NCI-H82 (cell line): ENCODE measurements around the gene TPX2.

Source experiments
- DNase-seq: peaks from one replicate; lab custom pipeline; 2025; lab: John Stamatoyannopoulos, UW

Gene TPX2

DNA sequence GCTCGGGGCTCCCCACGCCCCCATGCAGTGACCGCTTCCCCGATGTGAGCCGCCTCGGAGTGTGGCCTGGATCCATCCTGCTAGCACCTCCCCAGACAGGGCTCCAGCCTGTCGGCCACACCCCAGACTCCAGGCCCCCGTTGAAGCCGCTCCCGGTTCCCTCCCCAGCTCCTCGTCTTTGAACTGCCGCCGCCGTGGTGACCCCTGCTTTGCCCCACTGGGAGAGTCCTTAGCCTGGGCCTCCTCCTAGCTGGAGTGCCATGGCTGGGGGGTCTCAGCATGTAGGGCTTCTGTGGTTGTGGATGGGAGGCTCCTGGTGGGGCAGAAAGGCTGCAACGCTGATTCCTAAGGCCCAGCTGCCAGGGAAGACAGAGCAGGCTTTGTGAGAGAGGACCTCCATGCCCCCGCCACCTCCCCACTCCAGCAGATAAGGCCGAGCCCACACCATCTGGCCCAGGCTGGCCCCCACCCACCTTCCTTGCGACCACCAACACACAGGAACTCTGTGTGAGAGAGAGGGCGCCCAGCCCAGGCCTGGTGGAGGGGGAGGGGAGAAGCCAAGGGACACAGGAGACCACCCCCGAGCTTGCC lies 94.9 kb downstream of the TPX2 start:
- DNase-seq = peak; percentile 40

- no peak for DNase-seq
Observed at GRCh38 chr20:31835554-31835953, 96.5 kb downstream of the TPX2 start.

DNA sequence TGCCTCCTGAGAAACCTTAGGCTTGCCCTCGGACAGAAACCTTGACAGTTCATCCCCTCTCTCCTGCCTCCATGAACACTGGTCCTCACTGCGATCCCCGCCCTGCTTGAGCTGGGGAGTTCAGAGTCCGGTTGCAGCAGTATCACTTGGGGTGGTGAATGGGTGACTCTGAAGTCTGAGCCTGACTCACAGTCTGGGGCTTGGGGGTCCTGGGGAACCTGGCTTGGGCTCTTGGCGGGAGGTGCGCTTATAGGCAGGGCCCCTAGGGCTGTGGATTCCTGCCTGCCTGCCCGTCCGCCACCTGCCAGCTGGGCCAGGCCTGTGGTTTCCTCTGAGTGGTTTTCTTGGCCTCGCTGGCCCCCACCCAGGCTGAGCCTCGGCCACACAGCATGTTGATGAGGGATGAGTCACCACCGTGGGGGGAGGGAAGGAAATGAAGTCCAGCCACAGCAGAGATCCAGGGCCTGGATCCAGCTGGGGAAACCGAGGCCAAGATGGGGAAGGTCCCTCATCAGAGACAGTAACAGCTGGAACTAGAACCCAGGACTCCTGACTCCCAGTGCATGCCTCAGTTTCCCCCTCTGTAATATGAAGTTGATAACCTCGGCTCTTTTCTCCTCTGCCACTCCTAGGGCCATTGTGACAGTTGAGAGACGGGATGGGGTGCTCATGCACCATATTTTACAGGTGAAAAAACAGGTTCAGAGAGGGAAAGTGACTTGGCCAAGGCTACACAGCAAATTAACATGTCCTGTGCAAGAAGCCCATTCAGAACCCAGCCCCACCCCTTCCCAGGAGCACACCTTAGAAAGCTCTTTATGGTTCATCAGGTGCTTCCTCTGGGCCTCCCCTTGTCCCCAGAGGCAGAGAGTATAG lies 97.1 kb downstream of the TPX2 start:
- DNase-seq = no peak

DNA sequence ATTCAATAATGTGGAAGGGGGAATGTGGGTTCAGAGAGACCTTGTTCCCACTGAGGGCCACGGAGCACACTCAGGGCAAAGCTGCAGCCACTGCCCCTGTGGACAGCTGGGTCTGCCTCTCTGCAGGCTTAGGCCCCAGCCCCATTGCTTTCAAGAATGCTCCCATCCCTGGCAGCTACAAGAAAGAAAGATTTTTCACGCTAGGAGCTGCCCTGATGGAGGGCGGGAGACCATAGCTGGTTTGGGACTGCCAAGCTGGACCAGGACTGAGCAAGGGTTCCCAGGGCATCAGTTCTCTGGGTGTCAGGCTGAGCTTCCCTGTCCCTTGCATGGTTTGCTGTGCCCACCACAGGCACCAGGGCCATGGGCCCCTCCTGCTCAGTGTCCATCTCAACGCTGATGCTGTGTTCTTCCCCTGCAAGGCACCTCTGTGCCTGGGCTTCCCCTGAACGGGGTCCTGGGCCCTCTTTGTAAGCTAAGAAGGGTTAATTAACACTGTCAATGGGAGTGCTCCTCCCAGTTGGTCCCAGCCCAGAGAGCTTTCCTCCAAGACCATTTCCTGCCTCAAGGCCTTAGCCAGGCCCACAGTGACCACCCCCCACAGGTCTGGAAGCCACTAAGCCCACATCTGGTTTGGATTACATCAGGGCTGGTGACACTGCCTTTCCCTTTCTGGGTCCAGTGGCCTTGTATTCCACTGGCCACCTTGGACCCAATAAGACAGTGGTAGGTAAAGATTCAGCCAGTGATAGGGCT lies 97.9 kb downstream of the TPX2 start:
- no peak for DNase-seq

DNA sequence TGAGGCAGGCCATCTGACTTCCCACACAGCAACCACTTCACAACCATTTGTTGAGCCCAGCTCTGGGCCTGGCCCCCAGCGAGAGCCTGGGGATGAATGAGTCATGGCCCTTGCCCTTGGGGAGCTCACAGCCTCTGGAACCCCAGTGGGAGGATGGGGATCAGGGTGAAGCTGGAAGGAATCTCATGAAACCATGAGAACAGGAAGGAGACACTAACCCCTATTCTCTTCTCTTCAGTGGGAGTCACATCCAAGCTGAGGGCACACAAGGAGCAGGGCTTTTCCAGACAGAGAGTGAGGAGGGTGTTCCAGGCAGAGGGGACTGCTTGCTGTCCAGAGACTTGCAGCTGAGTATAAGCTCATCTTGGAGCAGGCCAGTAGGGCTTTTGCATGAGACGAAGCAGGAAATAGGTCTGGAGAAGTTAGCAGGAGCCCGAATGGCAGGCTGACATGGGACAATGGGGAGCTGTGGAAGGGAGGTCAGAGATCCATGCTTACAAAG lies 98.9 kb downstream of the TPX2 start:
- DNase-seq = no peak

DNA sequence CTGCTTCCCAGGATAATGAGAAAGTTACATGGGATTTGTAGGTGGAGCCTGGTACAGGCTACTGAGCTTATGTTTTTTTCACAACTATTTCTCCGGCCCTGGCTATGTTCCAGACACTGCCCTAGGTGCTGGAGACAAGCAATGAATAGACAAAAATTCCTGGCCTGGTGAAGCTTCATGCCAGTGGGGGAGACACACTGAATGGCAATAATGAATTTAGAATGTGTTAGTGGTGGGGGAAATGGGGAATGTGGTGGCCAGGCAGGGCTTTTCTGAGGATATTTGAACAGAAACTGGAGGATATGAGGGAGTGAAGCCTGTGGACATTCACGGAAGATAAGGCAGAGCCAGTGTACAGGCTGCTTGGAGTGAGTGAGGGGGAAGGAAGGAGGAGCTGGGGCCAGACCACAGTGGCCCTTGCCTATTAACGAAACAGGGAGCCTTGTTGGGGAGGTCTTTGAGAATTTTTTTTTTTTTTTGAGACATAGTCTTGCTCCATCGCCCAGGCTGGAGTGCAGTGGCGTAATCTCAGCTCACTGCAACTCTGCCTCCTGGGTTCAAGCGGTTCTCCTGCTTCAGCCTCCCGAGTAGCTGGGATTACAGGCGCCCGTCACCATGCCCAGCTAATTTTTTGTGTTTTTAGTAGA lies 99.7 kb downstream of the TPX2 start:
- DNase-seq = no peak

DNA sequence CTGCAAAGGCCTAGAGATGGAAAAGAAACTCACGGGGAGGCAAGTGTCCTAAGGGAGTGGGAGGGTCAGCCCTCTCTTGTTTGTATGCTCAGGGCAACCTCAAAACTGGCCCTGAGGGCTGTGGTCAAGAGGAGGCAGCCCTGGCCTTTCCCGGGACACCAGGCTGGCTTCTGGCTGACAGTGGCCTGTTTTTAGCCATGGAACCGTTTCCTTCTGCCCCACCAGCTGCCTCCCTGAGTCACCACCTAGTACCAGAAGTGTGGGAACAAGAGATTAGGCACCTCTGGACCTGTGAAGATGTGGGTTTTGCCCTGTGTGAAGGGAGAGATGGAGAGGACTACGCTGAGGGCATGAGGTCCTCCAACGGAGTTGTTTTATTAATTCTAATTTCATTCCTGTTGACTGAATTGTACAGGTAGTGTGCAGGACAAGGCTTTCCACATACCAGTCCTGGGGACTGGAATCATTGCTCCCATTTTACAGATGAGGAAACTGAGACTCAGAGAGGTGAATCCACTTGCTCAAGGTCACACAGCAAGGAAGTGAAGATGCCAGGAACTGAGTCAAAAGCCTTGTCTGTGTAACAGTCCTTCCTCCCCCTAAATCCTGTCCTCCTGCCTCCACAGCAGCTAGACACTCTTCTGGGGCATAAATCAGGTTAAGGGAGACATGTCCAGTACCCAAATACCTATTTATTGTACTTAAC lies 100.8 kb downstream of the TPX2 start:
- DNase-seq = no peak

- no peak for DNase-seq
Observed at GRCh38 chr20:31840906-31841816, 102.1 kb downstream of the TPX2 start.

GRCh38 chr20:31841928-31842327 lies 102.8 kb downstream of the TPX2 start:
- no peak for DNase-seq

DNA sequence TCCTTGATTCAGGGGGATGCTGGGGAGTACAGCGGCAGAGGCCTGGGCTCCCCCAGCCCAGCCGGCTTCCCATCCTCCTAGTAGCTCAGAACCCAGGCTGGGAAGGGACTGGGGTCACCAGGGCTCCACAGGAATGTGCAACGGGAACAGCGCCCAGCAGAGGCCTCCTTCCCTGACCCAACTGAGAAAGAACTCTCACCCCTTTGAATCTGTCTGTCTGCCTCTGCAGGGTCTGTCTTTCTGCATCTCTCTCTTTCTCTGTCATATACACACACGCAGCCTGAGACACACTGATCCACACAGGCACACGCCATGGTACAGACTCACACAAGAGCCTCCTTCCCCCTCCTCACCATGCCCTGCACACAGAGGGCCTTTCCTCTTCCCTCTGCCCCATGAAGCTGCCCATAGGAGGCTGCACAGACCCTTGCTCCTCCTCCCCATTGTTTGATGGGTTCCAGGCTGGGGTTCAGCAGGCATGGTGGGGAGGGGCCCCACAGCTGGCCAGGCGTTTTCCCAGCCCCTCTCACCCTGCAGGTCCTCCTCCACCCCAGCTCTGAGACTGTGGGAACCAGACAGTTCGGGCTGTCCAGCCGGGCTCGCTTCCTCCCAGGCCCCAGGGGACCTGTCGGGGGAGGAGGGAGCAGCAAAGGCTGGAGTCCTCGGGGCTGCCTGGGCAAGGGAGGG lies 103.5 kb downstream of the TPX2 start:
- no peak for DNase-seq

DNA sequence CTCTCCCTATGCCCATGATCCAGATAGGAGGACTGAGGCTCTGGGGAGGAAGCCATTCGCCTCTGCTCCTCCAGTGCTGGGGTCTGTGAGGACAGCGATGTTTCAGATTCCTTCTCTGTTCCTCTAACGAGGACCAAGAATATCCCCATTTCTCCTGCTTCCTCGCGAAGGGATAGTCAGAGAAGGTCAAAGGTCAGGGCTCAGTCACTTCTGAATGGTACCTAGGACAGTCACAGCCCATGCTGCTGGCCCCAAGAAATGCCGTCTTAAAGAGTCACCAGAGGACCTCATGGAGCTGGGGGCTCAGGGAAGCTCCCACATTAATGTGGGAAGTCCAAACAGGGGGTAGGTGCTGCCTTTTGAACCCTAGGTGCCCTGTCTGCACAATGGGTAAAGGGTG lies 104.2 kb downstream of the TPX2 start:
- DNase-seq = no peak

GRCh38 chr20:31843881-31844280 lies 104.8 kb downstream of the TPX2 start:
- no peak for DNase-seq

- no peak for DNase-seq
Observed at GRCh38 chr20:31844737-31845299, 105.7 kb downstream of the TPX2 start.

DNA sequence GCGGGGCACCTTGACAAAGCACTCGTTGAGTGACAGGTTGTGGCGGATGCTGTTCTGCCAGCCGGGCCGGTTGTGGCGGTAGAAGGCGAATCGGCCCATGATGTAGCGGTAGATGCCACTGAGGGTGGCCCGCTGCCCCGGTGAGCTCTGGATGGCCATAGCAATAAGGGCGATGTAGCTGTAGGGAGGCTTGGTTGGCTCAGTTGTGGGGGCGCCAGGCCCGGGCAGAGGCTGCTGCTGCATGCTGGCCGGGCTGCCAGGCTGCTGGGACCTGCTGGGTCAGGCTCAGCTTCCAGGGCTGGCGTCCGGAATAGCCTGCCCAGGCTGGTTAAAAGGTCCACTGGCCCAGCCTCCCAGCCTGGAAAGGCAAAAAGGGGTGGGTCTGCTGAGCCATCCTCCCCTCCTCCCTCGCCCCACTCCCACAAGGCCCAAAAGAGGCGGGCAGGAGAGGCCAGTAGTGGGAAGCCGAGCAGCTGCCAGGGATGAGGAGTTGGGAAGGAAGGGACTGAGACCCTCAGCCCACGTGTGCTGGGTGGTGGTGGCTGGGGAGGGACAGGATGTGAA lies 106.3 kb downstream of the TPX2 start, which contains the start of gene FOXS1:
Gene FOXS1 (minus strand): TSS at position 305 of the 564 bp plus-strand sequence. CDS start 62 bp downstream, at position 243.
- DNase-seq = peak; percentile 25

- no peak for DNase-seq
Observed at GRCh38 chr20:31846793-31847138, 107.7 kb downstream of the TPX2 start.

DNA sequence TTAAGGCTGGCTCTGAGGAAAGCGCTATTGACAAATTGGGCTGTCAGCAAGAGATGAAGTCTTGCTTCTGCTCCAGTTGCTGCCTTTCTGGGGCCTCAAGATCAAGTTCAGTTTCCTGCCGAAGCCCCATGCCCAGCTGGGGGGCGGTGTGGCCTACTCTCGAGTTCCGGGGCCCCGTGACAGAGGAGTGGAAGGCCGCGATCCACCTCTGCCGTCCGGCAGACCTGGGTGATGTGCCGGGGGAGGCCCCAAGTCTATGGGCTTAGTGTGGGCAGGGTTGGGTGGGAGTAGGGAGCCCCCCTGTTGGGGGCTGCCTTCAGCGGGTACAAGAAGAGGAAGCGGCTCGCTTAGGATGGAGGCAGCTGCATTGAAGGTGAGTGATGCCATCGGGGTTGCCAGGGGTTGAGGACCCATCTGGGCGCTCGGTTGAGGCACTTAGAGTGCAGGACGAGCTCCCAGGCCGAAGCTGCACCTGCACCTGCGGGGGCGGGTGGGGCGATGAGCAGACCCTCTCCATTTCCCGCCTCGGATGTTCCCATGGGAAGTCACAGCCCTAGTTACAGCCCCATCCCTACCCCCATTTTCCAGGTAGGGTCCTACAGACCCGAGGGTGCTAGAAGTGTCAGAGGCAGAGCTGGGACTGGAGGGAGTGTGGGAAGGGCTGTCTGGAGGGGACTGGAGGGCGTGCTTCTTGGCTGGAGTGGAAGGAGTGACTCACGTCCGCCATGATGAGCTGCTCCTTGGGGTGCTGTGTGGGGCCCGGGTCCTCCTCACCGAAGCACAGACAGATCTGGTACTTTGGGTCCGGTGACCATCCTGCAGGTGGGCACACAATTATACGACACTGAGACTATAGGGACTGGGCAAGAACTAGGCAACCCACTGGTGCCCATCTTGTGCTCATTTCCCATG lies 109.3 kb downstream of the TPX2 start:
- no peak for DNase-seq

- no peak for DNase-seq
Observed at GRCh38 chr20:31849306-31849930, 110.3 kb downstream of the TPX2 start.
